SK-N-SH (cell line): ENCODE results near the gene MS4A2. TPM values are rescaled to one million over a fixed set of nuclear protein-coding genes. Genes with fewer than 3 reads are reported as not detected.

ENCODE experiments used
- CTCF ChIA-PET: fragments of 300-600, 350-600 bp; formaldehyde crosslinking; extraction: SDS; loops from one replicate; lab custom pipeline; 2021; lab: Yijun Ruan, JAX
- POLR2A ChIA-PET: fragments of 350-600 bp; sonication (Branson Sonifier 250); formaldehyde crosslinking; extraction: SDS; loops from one replicate; lab custom pipeline; 2020; ENCODE audit warnings: antibody characterized with exemption, inconsistent platforms; lab: Yijun Ruan, JAX
- DNase-seq: peaks from one replicate; pipeline ENCODE4 v3.0.0; 2012
- H2AFZ ChIP-seq: fragments of 200-600 bp; sonication (generic); 2 replicates; pipeline ENCODE4 v1.8.1; 2016; ENCODE audit warnings: antibody characterized with exemption, mild to moderate bottlenecking, low read depth
- H3F3A ChIP-seq: fragments of 200-600 bp; sonication (generic); replicated peaks from 2 replicates; pipeline ENCODE3; 2016; ENCODE audit warnings: antibody characterized with exemption, mild to moderate bottlenecking; ENCODE audit not compliant: insufficient read depth
- H3K27ac ChIP-seq, 2 experiments: fragments of 200-500 bp in 1 of 2; fragments of 200-600 bp in 1 of 2; sonication (Bioruptor generic) in 1 of 2; sonication (generic), shearing (Covaris generic) in 1 of 2; 2 replicates each; pipeline versions ENCODE4 v1.5.1 to v1.6.1; 2014 to 2016; ENCODE audit warnings: low read depth in 2 of 2, inconsistent platforms in 1 of 2, low read length in 1 of 2, mild to moderate bottlenecking in 1 of 2, mixed read lengths in 1 of 2
- H3K27me3 ChIP-seq: fragments of 200-600 bp; sonication (generic), shearing (Covaris generic); 2 replicates; pipeline ENCODE4 v1.6.1; 2016; ENCODE audit warnings: mixed run types; ENCODE audit not compliant: insufficient read depth
- H3K36me3 ChIP-seq, 2 experiments: fragments of 200-500 bp in 1 of 2; fragments of 200-600 bp in 1 of 2; sonication (Bioruptor generic) in 1 of 2; sonication (generic) in 1 of 2; replicated peaks in 1 of 2; 2 replicates each; pipeline versions ENCODE3 to v1.5.1; 2014 to 2016; ENCODE audit warnings: low read length in 1 of 2, mild to moderate bottlenecking in 1 of 2; ENCODE audit not compliant: insufficient read depth in 2 of 2, control insufficient read depth in 1 of 2
- H3K4me1 ChIP-seq, 2 experiments: fragments of 200-500 bp in 1 of 2; fragments of 200-600 bp in 1 of 2; sonication (Bioruptor generic) in 1 of 2; sonication (generic), shearing (Covaris generic) in 1 of 2; 2 replicates each; pipeline versions ENCODE4 v1.5.1 to v1.6.1; 2014 to 2016; ENCODE audit warnings: low read depth in 1 of 2, low read length in 1 of 2, mixed run types in 1 of 2; ENCODE audit not compliant: insufficient read depth in 2 of 2, control insufficient read depth in 1 of 2
- H3K4me2 ChIP-seq: fragments of 200-600 bp; sonication (generic), shearing (Covaris generic); 2 replicates; pipeline ENCODE4 v1.6.1; 2017; ENCODE audit warnings: mixed run types
- H3K4me3 ChIP-seq, 2 experiments: fragments of 200-500 bp in 1 of 2; fragments of 200-600 bp in 1 of 2; sonication (Bioruptor generic) in 1 of 2; sonication (generic), shearing (Covaris generic) in 1 of 2; 2 replicates each; pipeline versions ENCODE4 v1.5.1 to v1.8.1; 2014 to 2016; ENCODE audit warnings: low read depth in 2 of 2, inconsistent platforms in 1 of 2, low read length in 1 of 2, mild to moderate bottlenecking in 1 of 2, mixed read lengths in 1 of 2, moderate library complexity in 1 of 2
- H3K79me2 ChIP-seq: fragments of 200-600 bp; sonication (generic); 2 replicates; pipeline ENCODE4 v1.8.1; 2017; ENCODE audit warnings: mild to moderate bottlenecking; ENCODE audit not compliant: insufficient read depth
- H3K9ac ChIP-seq: fragments of 200-600 bp; sonication (generic); 2 replicates; pipeline ENCODE4 v1.6.1; 2017; ENCODE audit warnings: mixed run types
- H3K9me2 ChIP-seq: fragments of 200-600 bp; sonication (generic); 2 replicates; pipeline ENCODE4 v1.6.1; 2017; ENCODE audit warnings: mixed run types
- H3K9me3 ChIP-seq: fragments of 200-600 bp; sonication (generic); 2 replicates; pipeline ENCODE4 v1.6.1; 2017; ENCODE audit warnings: mixed run types, mild to moderate bottlenecking, moderate library complexity
- H4K20me1 ChIP-seq: fragments of 200-600 bp; sonication (generic); 2 replicates; pipeline ENCODE4 v1.6.1; 2017; ENCODE audit warnings: mild to moderate bottlenecking, mixed run types; ENCODE audit not compliant: insufficient read depth
- FOSL2 ChIP-seq: IDR thresholded peaks from 2 replicates; pipeline ENCODE4 v1.4.0; 2012; ENCODE audit warnings: low read depth, mild to moderate bottlenecking, moderate library complexity, borderline replicate concordance
- FOXJ3 ChIP-seq: sonication (generic); formaldehyde crosslinking; IDR thresholded peaks from 2 replicates; pipeline ENCODE4 v1.5.1; 2020; ENCODE audit warnings: mild to moderate bottlenecking, missing genetic modification reagents
- FOXM1 ChIP-seq: IDR thresholded peaks from 2 replicates; pipeline ENCODE4 v1.4.0; 2012; ENCODE audit warnings: low read depth, mild to moderate bottlenecking
- JUND ChIP-seq: IDR thresholded peaks from 2 replicates; pipeline ENCODE4 v1.4.0; 2012
- MEF2A ChIP-seq: IDR thresholded peaks from 2 replicates; pipeline ENCODE4 v1.4.0; 2012; ENCODE audit warnings: low read depth, borderline replicate concordance
- NFIC ChIP-seq: IDR thresholded peaks from 2 replicates; pipeline ENCODE4 v1.4.0; 2012; ENCODE audit warnings: borderline replicate concordance
- NRF1 ChIP-seq: IDR thresholded peaks from 2 replicates; pipeline ENCODE4 v1.6.1; 2012; ENCODE audit warnings: low read depth, mild to moderate bottlenecking, low read length
- RCOR1 ChIP-seq: fragments of 150-350 bp; IDR thresholded peaks from 2 replicates; pipeline ENCODE4 v1.6.1; 2017; ENCODE audit warnings: antibody characterized with exemption, low read length
- RXRA ChIP-seq: IDR thresholded peaks from 2 replicates; pipeline ENCODE4 v1.4.0; 2012; ENCODE audit warnings: low read depth, mild to moderate bottlenecking, borderline replicate concordance
- SIN3A ChIP-seq: IDR thresholded peaks from 2 replicates; pipeline ENCODE4 v1.6.1; 2012; ENCODE audit warnings: low read depth, mild to moderate bottlenecking, low read length, moderate library complexity, borderline replicate concordance
- TCF12 ChIP-seq: IDR thresholded peaks from 2 replicates; pipeline ENCODE4 v1.4.0; 2012
- YY1 ChIP-seq: IDR thresholded peaks from 2 replicates; pipeline ENCODE4 v1.4.0; 2012; ENCODE audit warnings: low read depth, mild to moderate bottlenecking
- WGBS: methylation state at CpG from one replicate; pipeline ENCODE4 v1.1.6; 2017; ENCODE audit warnings: low lambda C conversion rate; 5-methylcytosine and 5-hydroxymethylcytosine counted together
- polyA plus RNA-seq, 3 experiments: library from polyadenylated mRNA; depleted of rRNA; stranded (reverse); fragments of >200 nt; gene quantifications; 2 replicates each; pipeline ENCODE4 v1.2.3, GENCODE V29; 2012
- TF ChIP-seq, protein P1 (sequence below): IDR thresholded peaks from 2 replicates; pipeline ENCODE4 v1.6.1; 2012; ENCODE audit warnings: mild to moderate bottlenecking, low read depth, low read length, moderate library complexity
- TF ChIP-seq, protein P2 (sequence below): fragments of 200-600 bp; sonication (generic); IDR thresholded peaks from 2 replicates; pipeline ENCODE4 v1.6.1; 2017; ENCODE audit warnings: antibody characterized with exemption, mild to moderate bottlenecking, moderate library complexity
- TF ChIP-seq, protein P3 (sequence below): IDR thresholded peaks from 2 replicates; pipeline ENCODE4 v1.4.0; 2012; ENCODE audit warnings: low read depth, borderline replicate concordance

Gene MS4A2
- polyA plus RNA-seq, 1 of the 3 experiments (the other 2 are of a cell fraction) = not detected

DNA sequence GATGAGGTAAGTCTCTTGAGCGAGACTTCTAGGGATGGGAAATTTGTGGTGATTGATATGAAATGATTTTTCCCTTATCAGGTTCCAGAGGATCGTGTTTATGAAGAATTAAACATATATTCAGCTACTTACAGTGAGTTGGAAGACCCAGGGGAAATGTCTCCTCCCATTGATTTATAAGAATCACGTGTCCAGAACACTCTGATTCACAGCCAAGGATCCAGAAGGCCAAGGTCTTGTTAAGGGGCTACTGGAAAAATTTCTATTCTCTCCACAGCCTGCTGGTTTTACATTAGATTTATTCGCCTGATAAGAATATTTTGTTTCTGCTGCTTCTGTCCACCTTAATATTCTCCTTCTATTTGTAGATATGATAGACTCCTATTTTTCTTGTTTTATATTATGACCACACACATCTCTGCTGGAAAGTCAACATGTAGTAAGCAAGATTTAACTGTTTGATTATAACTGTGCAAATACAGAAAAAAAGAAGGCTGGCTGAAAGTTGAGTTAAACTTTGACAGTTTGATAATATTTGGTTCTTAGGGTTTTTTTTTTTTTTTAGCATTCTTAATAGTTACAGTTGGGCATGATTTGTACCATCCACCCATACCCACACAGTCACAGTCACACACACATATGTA lies 7.1 kb downstream of the MS4A2 start:
- Histone ChIP-seq H3K9me2 (no peaks in the 10 kb centered on the region), H3K4me3 (no peak overlapping the region), H4K20me1 (no peaks in the 10 kb centered on the region), H3K9me3 (no peaks in the 10 kb centered on the region), H3K4me1 (no peaks in the 10 kb centered on the region), H3K9ac (no peak overlapping the region), H3K27ac (no peak overlapping the region), H2AFZ (no peak overlapping the region), H3K79me2 (no peaks in the 10 kb centered on the region), H3K27me3 (no peaks in the 10 kb centered on the region; the same call in 1 of the 2 replicates), H3K36me3 (no peaks in the 10 kb centered on the region), H3K4me2 (no peak overlapping the region), H3F3A (no peaks in the 10 kb centered on the region)
- 6% methylated on average over 4 of the region's 4 CpGs for WGBS
- POLR2A ChIA-PET = no interaction called here
- no peak for DNase-seq
- CTCF ChIA-PET = no interaction called here
- TF ChIP-seq, protein P1, sequence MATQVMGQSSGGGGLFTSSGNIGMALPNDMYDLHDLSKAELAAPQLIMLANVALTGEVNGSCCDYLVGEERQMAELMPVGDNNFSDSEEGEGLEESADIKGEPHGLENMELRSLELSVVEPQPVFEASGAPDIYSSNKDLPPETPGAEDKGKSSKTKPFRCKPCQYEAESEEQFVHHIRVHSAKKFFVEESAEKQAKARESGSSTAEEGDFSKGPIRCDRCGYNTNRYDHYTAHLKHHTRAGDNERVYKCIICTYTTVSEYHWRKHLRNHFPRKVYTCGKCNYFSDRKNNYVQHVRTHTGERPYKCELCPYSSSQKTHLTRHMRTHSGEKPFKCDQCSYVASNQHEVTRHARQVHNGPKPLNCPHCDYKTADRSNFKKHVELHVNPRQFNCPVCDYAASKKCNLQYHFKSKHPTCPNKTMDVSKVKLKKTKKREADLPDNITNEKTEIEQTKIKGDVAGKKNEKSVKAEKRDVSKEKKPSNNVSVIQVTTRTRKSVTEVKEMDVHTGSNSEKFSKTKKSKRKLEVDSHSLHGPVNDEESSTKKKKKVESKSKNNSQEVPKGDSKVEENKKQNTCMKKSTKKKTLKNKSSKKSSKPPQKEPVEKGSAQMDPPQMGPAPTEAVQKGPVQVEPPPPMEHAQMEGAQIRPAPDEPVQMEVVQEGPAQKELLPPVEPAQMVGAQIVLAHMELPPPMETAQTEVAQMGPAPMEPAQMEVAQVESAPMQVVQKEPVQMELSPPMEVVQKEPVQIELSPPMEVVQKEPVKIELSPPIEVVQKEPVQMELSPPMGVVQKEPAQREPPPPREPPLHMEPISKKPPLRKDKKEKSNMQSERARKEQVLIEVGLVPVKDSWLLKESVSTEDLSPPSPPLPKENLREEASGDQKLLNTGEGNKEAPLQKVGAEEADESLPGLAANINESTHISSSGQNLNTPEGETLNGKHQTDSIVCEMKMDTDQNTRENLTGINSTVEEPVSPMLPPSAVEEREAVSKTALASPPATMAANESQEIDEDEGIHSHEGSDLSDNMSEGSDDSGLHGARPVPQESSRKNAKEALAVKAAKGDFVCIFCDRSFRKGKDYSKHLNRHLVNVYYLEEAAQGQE = no peak
- TF ChIP-seq TCF12 (no peak), FOXM1 (no peak), YY1 (no peak), NFIC (no peak)

DNA sequence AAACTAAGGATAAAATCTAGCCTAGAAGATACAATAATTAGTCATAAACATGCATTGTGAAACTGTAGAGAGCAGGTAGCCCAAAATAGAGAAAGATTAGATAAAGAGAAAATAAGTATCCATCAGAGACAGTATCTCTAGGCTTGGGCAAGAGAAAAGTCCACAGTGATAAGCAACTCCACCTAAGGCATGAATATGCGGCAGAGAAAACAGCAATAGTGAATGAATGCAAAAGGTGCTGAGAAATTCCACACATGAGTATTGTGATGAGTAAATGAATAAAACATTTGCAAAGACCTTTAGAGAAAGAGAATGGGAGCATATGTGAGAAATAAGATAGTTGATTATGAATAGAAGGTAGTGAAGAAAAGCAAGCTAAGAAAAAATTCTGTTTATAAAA lies 8.7 kb downstream of the MS4A2 start:
- no peak for DNase-seq
- no peaks in the 10 kb centered on the region for H4K20me1 ChIP-seq
- WGBS = 71% methylated on average over 1 of the region's 1 CpG
- ChIA-PET POLR2A (no interaction called here), CTCF (no interaction called here)
- no peak overlapping the region for H3K27ac ChIP-seq
- no peaks in the 10 kb centered on the region for H3K79me2 ChIP-seq
- no peaks in the 10 kb centered on the region for H3K4me1 ChIP-seq
- no peak overlapping the region for H3K4me3 ChIP-seq
- H3F3A ChIP-seq = no peaks in the 10 kb centered on the region
- no peak overlapping the region for H3K4me2 ChIP-seq
- H2AFZ ChIP-seq = no peak overlapping the region
- TF ChIP-seq MEF2A (no peak), FOXM1 (no peak), TCF12 (no peak), JUND (no peak)
- TF ChIP-seq, all 33 proteins: peak for 0
- Histone ChIP-seq H3K9ac (no peak overlapping the region), H3K9me3 (no peaks in the 10 kb centered on the region), H3K27me3 (no peaks in the 10 kb centered on the region; the same call in 1 of the 2 replicates), H3K9me2 (no peaks in the 10 kb centered on the region), H3K36me3 (no peaks in the 10 kb centered on the region)

DNA sequence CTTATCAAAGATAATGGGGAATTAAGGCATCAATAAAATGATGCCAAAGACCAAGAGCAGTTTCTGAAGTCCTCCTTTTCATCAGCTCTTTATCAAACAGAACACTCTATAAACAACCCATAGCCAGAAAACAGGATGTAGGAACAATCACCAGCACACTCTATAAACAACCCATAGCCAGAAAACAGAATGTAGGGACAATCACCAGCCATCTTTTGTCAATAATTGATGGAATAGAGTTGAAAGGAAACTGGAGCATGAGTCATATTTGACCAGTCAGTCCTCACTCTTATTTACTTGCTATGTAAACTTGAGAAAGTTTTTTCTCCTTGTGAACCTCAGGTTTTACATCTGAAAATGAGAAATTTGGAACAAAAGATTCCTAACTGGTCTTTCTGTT lies 10.0 kb downstream of the MS4A2 start:
- Histone ChIP-seq H3K36me3 (no peaks in the 10 kb centered on the region), H3K4me1 (no peaks in the 10 kb centered on the region), H3K4me2 (no peak overlapping the region), H3K79me2 (no peaks in the 10 kb centered on the region), H3K9me3 (no peaks in the 10 kb centered on the region), H3K4me3 (no peak overlapping the region), H2AFZ (no peak overlapping the region), H4K20me1 (no peaks in the 10 kb centered on the region), H3F3A (no peaks in the 10 kb centered on the region), H3K27me3 (no peaks in the 10 kb centered on the region), H3K9me2 (no peaks in the 10 kb centered on the region), H3K27ac (no peak overlapping the region), H3K9ac (no peak overlapping the region)
- DNase-seq = no peak
- ChIA-PET POLR2A (no interaction called here), CTCF (no interaction called here)
- TF ChIP-seq SIN3A = no peak
- no peak for TF ChIP-seq RXRA
- TF ChIP-seq, protein P2, sequence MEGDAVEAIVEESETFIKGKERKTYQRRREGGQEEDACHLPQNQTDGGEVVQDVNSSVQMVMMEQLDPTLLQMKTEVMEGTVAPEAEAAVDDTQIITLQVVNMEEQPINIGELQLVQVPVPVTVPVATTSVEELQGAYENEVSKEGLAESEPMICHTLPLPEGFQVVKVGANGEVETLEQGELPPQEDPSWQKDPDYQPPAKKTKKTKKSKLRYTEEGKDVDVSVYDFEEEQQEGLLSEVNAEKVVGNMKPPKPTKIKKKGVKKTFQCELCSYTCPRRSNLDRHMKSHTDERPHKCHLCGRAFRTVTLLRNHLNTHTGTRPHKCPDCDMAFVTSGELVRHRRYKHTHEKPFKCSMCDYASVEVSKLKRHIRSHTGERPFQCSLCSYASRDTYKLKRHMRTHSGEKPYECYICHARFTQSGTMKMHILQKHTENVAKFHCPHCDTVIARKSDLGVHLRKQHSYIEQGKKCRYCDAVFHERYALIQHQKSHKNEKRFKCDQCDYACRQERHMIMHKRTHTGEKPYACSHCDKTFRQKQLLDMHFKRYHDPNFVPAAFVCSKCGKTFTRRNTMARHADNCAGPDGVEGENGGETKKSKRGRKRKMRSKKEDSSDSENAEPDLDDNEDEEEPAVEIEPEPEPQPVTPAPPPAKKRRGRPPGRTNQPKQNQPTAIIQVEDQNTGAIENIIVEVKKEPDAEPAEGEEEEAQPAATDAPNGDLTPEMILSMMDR = no peak
- no peak for TF ChIP-seq FOSL2
- TF ChIP-seq MEF2A = no peak
- no peak for TF ChIP-seq RCOR1
- no peak for TF ChIP-seq NRF1
- TF ChIP-seq, protein P3, sequence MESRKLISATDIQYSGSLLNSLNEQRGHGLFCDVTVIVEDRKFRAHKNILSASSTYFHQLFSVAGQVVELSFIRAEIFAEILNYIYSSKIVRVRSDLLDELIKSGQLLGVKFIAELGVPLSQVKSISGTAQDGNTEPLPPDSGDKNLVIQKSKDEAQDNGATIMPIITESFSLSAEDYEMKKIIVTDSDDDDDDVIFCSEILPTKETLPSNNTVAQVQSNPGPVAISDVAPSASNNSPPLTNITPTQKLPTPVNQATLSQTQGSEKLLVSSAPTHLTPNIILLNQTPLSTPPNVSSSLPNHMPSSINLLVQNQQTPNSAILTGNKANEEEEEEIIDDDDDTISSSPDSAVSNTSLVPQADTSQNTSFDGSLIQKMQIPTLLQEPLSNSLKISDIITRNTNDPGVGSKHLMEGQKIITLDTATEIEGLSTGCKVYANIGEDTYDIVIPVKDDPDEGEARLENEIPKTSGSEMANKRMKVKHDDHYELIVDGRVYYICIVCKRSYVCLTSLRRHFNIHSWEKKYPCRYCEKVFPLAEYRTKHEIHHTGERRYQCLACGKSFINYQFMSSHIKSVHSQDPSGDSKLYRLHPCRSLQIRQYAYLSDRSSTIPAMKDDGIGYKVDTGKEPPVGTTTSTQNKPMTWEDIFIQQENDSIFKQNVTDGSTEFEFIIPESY = no peak
- TF ChIP-seq FOXJ3 = no peak
